ENCODE measurements around the gene GRIN2A. TPM values are rescaled to one million over a fixed set of nuclear protein-coding genes. Genes with fewer than 3 reads are reported as not detected.

Gene GRIN2A
- total RNA-seq, 4 donors from 2014 or later: 0.35 to 7.4 (median 1.5) TPM

DNA sequence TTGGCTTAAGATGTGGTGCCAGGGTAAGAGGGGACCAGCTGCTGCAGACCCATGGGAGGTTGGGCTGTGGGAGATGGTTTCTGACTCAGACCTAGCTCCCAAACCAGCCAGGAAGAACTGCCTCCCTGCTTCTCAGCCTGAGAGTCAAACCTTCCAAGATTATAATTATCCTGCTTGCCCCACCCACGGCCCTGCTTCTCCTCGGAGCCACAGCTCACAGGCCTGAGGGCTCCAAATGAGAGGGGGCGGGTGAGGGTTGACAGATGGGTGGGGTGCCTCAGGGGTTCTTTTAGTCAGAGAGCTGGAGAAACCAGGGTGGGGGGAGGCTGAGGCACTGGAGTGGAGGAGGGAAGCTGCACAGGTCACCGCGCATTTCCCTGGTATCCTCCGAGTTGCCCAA, 28.7 kb upstream of the GRIN2A start:
- no peak for TF ChIP-seq POLR2A (IDR thresholded peaks at IDR 0.05)
- no peak for TF ChIP-seq CTCF (IDR thresholded peaks at IDR 0.05)
- Histone ChIP-seq H3K9me3 (no peaks in the 10 kb centered on the region), H3K4me1 (no peaks in the 10 kb centered on the region), H3K4me3 (no peak overlapping the region), H3K36me3 (no peaks in the 10 kb centered on the region), H3K27ac (no peak overlapping the region), H3K27me3 (no peaks in the 10 kb centered on the region)
- no peak for DNase-seq

GRCh38 chr16:10206865-10207264, 24.6 kb upstream of the GRIN2A start:
- H3K4me1 ChIP-seq: no peaks in the 10 kb centered on the region
- no peak for TF ChIP-seq POLR2A (IDR thresholded peaks at IDR 0.05)
- no peak for TF ChIP-seq CTCF (IDR thresholded peaks at IDR 0.05)
- H3K27me3 ChIP-seq: no peaks in the 10 kb centered on the region
- DNase-seq: no peak
- H3K27ac ChIP-seq: no peak overlapping the region
- H3K9me3 ChIP-seq: peaks cover 0 to 4% (median 0%) of the 10 kb centered on the region in 4 donors
- H3K4me3 ChIP-seq: no peak overlapping the region
- no peaks in the 10 kb centered on the region for H3K36me3 ChIP-seq

DNA sequence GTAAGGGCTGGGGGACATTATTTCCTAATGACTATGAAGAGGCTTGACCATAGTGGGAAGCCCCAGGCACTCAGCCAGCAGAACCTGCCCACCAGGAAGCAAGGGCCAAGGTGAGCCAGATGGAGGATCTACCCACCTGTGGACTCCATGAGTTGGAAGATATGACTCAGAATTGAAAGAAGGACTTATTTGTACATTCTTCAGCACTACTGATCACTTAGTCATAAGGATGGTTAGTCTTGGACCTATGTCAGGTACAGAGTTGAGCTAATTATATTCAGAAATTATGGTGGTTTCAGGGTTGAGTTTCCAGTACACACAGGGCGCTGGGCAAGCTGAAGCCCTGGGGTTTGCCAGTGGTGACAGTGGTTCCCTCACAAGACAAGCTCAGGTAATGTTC, 24.0 kb upstream of the GRIN2A start:
- DNase-seq: no peak
- TF ChIP-seq POLR2A (IDR thresholded peaks at IDR 0.05) (no peak), CTCF (IDR thresholded peaks at IDR 0.05) (no peak)

DNA sequence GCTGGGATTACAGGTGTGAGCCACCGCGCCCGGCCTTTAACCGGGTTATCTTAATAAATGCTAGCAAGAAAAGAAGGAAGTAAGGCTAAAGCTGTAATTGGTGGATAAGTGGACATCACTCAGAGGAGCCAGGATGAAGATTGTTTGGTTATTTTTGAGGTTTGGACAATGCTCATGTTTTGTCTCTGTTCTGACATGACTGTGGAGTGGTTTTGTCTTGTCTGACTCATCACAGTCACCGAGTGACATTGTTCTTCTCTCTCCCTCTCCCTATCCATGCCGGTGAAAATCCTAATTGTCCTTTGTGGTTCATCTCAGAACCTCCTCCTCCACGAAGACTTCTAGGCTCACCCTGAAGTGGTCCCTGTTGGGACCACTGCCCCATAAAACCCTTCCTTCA, 23.5 kb upstream of the GRIN2A start:
- no peaks in the 10 kb centered on the region for H3K27me3 ChIP-seq
- no peaks in the 10 kb centered on the region for H3K4me1 ChIP-seq
- H3K4me3 ChIP-seq: no peak overlapping the region
- TF ChIP-seq CTCF (IDR thresholded peaks at IDR 0.05) (no peak), POLR2A (IDR thresholded peaks at IDR 0.05) (no peak)
- H3K27ac ChIP-seq: no peak overlapping the region
- H3K36me3 ChIP-seq: no peaks in the 10 kb centered on the region
- no peak for DNase-seq
- peaks cover 0 to 4% (median 0%) of the 10 kb centered on the region in 4 donors for H3K9me3 ChIP-seq

More for the DNA sequence above, 24.0 kb upstream of the GRIN2A start:
- Histone ChIP-seq H3K27me3 (no peaks in the 10 kb centered on the region), H3K4me3 (no peak overlapping the region), H3K9me3 (peaks cover 0 to 4% (median 0%) of the 10 kb centered on the region in 4 donors), H3K4me1 (no peaks in the 10 kb centered on the region), H3K27ac (no peak overlapping the region), H3K36me3 (no peaks in the 10 kb centered on the region)

- Histone ChIP-seq H3K27me3 (no peaks in the 10 kb centered on the region), H3K4me3 (no peak overlapping the region), H3K9me3 (peaks cover 0 to 4% (median 0%) of the 10 kb centered on the region in 4 donors), H3K4me1 (no peaks in the 10 kb centered on the region), H3K36me3 (no peaks in the 10 kb centered on the region), H3K27ac (no peak overlapping the region)
- no peak for TF ChIP-seq POLR2A (IDR thresholded peaks at IDR 0.05)
- no peak for TF ChIP-seq CTCF (IDR thresholded peaks at IDR 0.05)
- no peak for DNase-seq
These were observed 20.4 kb upstream of the GRIN2A start for GRCh38 chr16:10202649-10203048.

All from Peyer's patch (tissue), 4 donors.